Left lung (tissue), 10 donors: Measurements from ENCODE around the gene RASSF7. TPM values are rescaled to one million over a fixed set of nuclear protein-coding genes. Genes with fewer than 3 reads are reported as not detected.
A peak's percentile ranks its signal among the peaks of the same experiment; 100 is the strongest.

Source experiments
- ATAC-seq: fragments of 200-7000 bp; cut with Tn5 transposase; one replicate; pipeline ENCODE4 v1.9.1; 2020; ENCODE audit warnings: moderate library complexity
- DNase-seq, 4 donors: peaks; one replicate each; pipeline ENCODE4 v3.0.0-alpha.2; 2013 to 2020
- H3K27ac ChIP-seq, 2 donors: fragments of 200-600 bp; sonication (generic) in 1 of 2; one replicate each; pipeline versions ENCODE4 v1.5.0 to v1.8.0; 2020 to 2021
- H3K27me3 ChIP-seq, 2 donors: fragments of 200-600 bp; sonication (generic) in 1 of 2; one replicate each; pipeline versions ENCODE4 v1.5.0 to v1.8.0; 2020 to 2021
- H3K36me3 ChIP-seq, 2 donors: fragments of 200-600 bp; sonication (generic) in 1 of 2; one replicate each; pipeline versions ENCODE4 v1.5.0 to v1.8.0; 2020 to 2021
- H3K4me1 ChIP-seq, 2 donors: fragments of 200-600 bp; one replicate each; pipeline ENCODE4 v1.8.0; 2021
- H3K4me3 ChIP-seq, 2 donors: fragments of 200-600 bp; sonication (generic) in 1 of 2; one replicate each; pipeline versions ENCODE4 v1.5.0 to v1.8.0; 2020 to 2021; ENCODE audit warnings: mild to moderate bottlenecking in 1 of 2
- H3K9me3 ChIP-seq, 2 donors: fragments of 200-600 bp; sonication (generic) in 1 of 2; one replicate each; pipeline versions ENCODE4 v1.5.0 to v1.8.0; 2020 to 2021
- intact Hi-C, 2 donors: fragments of 100-400 bp; cut with DNase I; formaldehyde crosslinking; loops; one replicate each; pipeline versions ENCODE4 v1.11.2 to v1.14.2; 2022
- polyA plus RNA-seq, 6 donors: library from polyadenylated mRNA; unstranded; fragments of 120-200 nt; gene quantifications; one replicate each; pipeline ENCODE4 v1.2.1, GENCODE V29; 2013; ENCODE audit not compliant: insufficient read length in 6 of 6
- total RNA-seq, 2 donors: library from RNA; stranded (reverse); fragmentation: NEBNext Ultra II Directional; extraction: Animal tissue kit (Norgen Biotek cat#: 25700); gene quantifications; one replicate each; pipeline ENCODE4 v1.2.1, GENCODE V29; 2021
- TF ChIP-seq, protein P1 (sequence below), 2 donors: fragments of 200-600 bp; sonication (generic) in 1 of 2; IDR thresholded peaks; one replicate each; pipeline versions ENCODE4 v1.5.0 to v1.8.0; 2021; ENCODE audit warnings: antibody characterized with exemption in 2 of 2
- donor health status: DM: no; HTN: yes; CAD: no.
- donor health status: DM: no; HTN: no; CAD: no.

The RASSF7 gene
- total and polyA plus RNA-seq, 8 donors, result 17.6 to 57.2 (median 28.8) TPM

GRCh38 chr11:555780-556661 lies 4.7 kb upstream of the RASSF7 start:
- ATAC-seq, result no peak
- Histone ChIP-seq H3K9me3 (no peaks in the 10 kb centered on the region), H3K27me3 (peaks cover 28 to 74% of the 10 kb centered on the region in 2 donors), H3K27ac (no peak overlapping the region), H3K4me1 (peaks cover 16 to 34% of the 10 kb centered on the region in 2 donors), H3K36me3 (no peaks in the 10 kb centered on the region), H3K4me3 (peak overlapping the region; percentile 5 to 41)
- intact Hi-C loops, result no loop called here
- TF ChIP-seq, protein P1, sequence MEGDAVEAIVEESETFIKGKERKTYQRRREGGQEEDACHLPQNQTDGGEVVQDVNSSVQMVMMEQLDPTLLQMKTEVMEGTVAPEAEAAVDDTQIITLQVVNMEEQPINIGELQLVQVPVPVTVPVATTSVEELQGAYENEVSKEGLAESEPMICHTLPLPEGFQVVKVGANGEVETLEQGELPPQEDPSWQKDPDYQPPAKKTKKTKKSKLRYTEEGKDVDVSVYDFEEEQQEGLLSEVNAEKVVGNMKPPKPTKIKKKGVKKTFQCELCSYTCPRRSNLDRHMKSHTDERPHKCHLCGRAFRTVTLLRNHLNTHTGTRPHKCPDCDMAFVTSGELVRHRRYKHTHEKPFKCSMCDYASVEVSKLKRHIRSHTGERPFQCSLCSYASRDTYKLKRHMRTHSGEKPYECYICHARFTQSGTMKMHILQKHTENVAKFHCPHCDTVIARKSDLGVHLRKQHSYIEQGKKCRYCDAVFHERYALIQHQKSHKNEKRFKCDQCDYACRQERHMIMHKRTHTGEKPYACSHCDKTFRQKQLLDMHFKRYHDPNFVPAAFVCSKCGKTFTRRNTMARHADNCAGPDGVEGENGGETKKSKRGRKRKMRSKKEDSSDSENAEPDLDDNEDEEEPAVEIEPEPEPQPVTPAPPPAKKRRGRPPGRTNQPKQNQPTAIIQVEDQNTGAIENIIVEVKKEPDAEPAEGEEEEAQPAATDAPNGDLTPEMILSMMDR (IDR thresholded peaks at IDR 0.05), result no peak
- peak in 1 of 4 donors; percentile 83 for DNase-seq

GRCh38 chr11:556662-557256 lies 4.0 kb upstream of the RASSF7 start:
- intact Hi-C loops, result no loop called here
- Histone ChIP-seq H3K27me3 (peaks cover 28 to 74% of the 10 kb centered on the region in 2 donors), H3K36me3 (no peaks in the 10 kb centered on the region)

GRCh38 chr11:557328-558132 lies 3.2 kb upstream of the RASSF7 start:
- peaks cover 28 to 72% of the 10 kb centered on the region in 2 donors for H3K27me3 ChIP-seq
- H3K36me3 ChIP-seq, result peaks cover 0 to 2% of the 10 kb centered on the region in 2 donors
- no peak overlapping the region for H3K4me3 ChIP-seq
- H3K4me1 ChIP-seq, result peaks cover 16 to 49% of the 10 kb centered on the region in 2 donors
- intact Hi-C loops, result no loop called here
- DNase-seq (no peak), ATAC-seq (no peak)
- TF ChIP-seq, protein P1 (IDR thresholded peaks at IDR 0.05), result no peak
- H3K27ac ChIP-seq, result no peak overlapping the region
- no peaks in the 10 kb centered on the region for H3K9me3 ChIP-seq

More at GRCh38 chr11:556662-557256, 4.0 kb upstream of the RASSF7 start:
- DNase-seq, result no peak
- Histone ChIP-seq H3K4me1 (peaks cover 16 to 42% of the 10 kb centered on the region in 2 donors), H3K4me3 (no peak overlapping the region), H3K27ac (no peak overlapping the region), H3K9me3 (no peaks in the 10 kb centered on the region)
- no peak for ATAC-seq
- TF ChIP-seq, protein P1 (IDR thresholded peaks at IDR 0.05), result no peak

- intact Hi-C loops, result no loop called here
- Histone ChIP-seq H3K4me3 (no peak overlapping the region), H3K4me1 (peaks cover 16 to 51% of the 10 kb centered on the region in 2 donors), H3K9me3 (no peaks in the 10 kb centered on the region), H3K36me3 (peaks cover 0 to 11% of the 10 kb centered on the region in 2 donors), H3K27ac (no peak overlapping the region), H3K27me3 (peaks cover 28 to 63% of the 10 kb centered on the region in 2 donors)
- TF ChIP-seq, protein P1 (IDR thresholded peaks at IDR 0.05), result no peak
- DNase-seq (peak in 1 of 4 donors; percentile 74), ATAC-seq (no peak)
Measured at GRCh38 chr11:558503-558902, 2.3 kb upstream of the RASSF7 start.
